Activated CD8-positive, alpha-beta memory T cell treated with anti-CD3 and anti-CD28 coated beads, Interleukin-2, amount 50 U/mL, for 48 hours (primary cell): Measurements from ENCODE around the gene SPOCD1.

Experiments
- DNase-seq: peaks from one replicate; pipeline ENCODE4 v3.0.0-alpha.2; 2020

SPOCD1 gene

DNA sequence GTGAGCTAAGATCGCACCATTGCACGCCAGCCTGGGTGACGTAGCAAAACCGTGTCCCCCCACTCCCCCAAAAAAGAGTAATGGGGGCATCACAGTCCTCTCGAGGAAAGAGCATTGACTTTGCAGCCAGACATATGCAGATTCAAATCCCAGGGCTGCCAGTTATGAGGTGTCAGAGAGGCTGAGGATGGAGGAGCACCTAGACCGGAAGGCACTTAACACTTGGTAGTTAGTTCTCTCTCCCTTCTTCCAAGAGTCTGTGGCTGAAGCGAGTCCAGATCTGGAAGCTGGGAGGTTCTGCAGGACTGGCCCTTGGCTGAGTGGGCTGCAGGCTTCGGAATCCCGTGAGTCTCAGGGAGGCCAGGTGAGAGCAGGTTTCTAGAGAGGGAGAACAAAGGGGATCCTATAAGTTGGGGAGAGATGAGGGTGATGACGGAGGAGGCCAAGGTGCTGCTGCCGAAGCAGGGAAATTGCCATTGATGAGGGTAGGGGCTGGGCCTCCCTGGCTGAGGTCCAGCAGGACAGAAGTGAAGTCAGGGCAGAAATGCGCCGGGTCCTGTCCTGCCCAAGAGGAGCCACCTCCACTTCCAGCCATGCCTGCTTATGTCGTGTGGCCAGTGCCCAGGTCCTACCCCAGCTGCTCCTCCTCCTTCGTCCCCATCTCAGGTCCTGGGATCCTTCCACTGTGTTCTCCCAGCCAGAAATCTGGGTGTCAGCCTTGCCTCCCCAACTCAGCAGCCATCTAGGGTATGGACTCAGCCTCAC is 13.3 kb upstream of the SPOCD1 start:
- DNase-seq = peak; percentile 50

DNA sequence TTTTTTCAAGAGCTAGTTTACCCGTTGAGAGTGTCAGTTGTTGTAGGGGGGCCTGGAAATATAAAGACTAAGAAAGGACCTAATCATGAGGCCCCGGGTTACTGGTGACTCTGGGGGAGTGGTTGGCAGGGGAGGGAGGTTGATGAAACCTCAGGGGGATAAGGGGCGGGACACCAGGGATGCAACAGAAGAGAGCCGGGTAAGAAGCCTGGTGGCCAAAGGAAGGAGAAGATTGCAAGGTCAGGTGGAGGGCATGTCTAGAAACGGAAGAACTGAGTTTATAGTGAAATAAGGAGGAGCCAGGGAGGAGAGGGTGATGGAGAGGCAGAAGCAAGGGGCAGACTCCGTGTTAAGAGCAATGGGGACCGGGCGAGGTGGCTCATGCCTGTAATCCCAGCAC is 12.5 kb upstream of the SPOCD1 start:
- DNase-seq = peak; percentile 47

DNA sequence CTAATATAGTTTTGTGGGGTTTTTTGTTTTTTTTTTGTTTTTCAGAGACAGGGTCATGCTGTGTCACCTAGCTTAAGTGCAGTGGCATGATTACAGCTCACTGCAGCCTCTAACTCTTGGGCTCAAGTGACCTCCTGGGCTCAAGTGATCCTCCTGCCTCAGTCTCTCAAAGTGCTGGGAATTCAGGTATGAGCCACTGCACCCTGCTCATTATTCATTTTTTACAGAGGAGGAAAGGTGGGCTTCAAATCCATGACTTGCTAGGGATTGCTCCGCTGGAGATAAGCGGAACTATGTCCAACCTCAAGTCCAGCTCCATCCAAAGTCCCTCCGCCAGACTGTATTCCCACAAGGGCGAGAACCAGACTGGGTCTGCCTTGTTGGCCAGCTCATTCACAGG is 8.0 kb upstream of the SPOCD1 start:
- peak; percentile 36 for DNase-seq

DNA sequence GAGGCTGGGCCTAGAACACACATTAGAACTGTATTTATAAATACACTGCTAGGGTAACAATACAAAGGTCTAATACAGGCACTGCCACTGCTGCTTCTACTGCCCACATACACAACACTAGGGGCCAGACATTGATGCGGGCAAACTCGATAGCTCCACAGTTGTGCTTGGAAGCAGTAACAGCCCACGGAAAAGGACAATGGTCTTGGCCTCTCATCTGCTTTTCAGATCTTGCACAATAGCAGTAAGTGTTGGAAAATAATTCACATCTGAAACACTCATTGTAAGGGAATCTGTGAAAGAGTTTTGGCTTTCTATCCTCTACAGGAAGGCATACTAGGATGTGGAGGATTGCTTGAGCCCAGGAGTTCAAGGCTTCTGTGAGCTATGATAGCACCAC is 6.9 kb upstream of the SPOCD1 start:
- DNase-seq = peak; percentile 23

DNA sequence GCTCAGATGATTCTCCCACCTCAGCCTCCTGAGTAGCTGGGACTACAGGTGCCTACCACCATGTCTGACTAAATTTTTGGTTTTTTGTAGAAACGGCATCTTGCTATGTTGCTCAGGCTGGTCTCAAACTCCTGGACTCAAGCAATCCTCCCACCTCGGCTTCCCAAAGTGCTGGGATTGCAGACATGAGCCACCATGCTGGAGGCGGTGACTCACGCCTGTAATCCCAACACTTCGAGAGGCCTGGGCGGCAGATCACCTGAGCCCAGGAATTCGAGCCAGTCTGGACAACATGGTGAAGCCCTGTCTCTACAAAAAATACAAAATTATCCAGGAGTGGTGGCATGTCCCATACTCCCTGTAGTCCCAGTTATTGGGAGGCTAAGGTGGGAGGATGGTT is 4.4 kb upstream of the SPOCD1 start:
- DNase-seq = peak; percentile 3

DNA sequence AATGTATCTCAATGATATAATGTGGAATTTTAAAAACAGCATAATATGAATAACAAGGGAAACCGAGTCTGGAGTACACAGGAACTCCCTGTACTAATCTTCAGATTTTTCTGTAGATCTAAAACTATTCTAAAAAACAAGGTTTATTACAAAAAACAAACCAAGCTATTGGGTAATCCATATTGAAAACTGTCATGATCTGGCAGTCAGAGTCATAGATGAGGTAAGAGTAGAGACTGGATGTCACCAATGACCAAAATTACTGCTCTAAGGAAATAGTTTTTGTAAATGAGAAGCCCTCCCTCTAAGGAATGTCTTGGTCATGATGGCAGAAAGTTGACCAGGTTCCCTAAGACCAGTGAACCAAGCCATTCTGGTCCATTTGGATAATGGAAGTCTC is 2.4 kb upstream of the SPOCD1 start:
- no peak for DNase-seq

DNA sequence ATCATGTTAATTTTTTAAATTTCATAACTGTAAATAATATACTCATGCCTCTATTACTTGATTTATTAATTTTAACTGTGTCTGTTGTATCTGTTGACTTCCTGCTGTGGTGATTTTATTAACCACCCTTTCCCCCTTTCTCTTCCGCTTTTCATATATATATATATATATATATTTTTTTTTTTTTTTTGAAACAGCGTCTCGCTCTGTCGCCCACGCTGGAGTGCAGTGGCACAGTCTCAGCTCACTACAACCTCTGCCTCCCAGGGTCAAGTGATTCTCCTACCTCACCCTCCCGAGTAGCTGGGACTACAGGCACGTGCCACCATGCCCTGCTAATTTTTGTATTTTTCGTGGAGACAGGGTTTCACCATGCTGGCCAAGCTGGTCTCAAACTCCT is 1.1 kb upstream of the SPOCD1 start:
- peak; percentile 35 for DNase-seq

DNA sequence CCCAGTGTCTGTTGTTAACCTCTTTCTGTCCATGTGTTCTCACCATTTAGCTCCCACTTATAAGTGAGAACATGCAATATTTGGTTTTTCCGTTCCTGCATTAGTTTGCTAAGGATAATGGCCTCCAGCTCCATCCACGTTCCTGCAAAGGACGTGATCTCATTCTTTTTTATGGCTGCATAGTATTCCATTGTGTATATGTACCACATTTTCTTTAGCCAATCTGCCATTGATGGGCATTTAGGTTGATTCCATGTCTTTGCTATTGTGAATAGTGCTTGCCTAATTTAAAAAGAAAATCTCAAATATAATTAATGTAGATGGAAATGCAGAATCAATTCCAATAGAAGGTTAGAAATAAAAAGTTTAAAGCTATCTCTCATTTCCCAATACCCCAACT is 679 bp upstream of the SPOCD1 start:
- DNase-seq = peak; percentile 18

DNA sequence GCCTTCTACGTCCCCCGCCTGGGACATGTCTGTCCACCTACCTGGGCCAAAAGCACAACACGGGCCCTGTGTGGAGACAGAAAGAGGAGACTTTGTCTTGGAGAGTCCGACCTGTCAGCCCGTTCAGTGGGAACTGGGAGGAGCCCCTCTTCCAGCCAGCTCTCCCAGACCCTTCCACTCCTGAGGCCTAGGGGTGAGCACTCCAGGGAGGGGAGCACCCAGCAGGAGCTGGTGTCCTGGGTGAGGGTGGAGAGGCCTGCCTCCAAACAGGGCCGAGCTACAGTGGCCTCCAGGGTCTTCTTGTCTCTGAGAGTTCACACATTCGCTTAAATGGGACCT is 546 bp downstream of the SPOCD1 start:
- DNase-seq = peak; percentile 52

DNA sequence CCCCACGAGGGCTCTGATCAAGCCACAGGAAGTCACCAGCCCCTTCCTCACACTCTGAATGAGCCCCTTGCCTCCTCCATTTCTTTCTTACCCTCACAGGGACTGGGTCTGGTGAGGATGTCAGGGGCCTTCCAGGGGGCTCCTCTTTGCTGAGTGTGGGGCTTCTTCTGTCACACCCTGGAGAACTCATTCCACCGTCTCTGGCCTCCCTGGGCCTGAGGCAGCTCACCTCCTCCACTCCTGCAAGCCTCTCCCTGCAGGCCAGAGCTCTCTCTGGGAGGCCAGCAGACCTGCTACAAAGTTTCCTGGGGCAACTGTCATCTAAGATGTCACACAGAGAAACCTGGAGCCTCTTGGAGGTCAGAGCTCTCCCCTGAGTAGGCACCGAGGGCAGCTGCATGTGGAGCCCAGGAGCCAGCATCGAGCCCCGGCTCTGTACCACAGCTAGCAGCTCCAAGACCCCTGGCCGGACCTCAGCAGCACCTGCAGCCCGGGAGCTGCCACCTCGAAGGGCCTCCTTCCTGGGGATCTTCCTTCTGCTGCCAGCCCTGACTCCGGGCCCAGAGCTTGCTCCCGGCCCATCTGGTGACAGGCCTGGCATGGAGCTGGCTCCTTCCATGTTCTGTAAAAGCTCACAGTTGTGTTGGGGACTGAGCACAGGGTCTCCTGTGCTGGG is 1.1 kb downstream of the SPOCD1 start:
- peak; percentile 45 for DNase-seq

DNA sequence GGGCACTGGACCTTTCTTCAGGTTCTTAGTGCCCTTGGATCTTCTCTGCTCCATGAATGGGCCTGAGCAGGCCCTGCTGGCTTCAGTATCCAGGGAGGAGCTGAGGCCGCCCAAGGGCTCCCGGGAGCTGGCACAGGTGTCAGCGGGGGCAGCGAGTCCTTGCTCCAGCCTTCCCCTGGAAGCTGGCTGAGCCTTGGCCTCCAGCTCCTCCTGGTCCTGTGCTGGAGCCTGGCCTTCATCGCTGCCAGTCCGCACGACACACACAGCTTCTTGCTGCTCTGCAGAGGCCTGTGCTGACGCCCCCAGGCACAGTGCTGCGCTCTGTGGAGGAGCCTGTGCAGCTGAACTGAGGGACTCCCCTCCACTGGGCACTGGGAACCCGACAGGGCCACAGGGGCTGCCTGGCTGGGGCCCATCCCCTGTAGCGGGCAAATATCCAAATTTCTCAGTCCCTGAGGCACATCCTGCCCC is 1.7 kb downstream of the SPOCD1 start:
- DNase-seq = peak; percentile 47

DNA sequence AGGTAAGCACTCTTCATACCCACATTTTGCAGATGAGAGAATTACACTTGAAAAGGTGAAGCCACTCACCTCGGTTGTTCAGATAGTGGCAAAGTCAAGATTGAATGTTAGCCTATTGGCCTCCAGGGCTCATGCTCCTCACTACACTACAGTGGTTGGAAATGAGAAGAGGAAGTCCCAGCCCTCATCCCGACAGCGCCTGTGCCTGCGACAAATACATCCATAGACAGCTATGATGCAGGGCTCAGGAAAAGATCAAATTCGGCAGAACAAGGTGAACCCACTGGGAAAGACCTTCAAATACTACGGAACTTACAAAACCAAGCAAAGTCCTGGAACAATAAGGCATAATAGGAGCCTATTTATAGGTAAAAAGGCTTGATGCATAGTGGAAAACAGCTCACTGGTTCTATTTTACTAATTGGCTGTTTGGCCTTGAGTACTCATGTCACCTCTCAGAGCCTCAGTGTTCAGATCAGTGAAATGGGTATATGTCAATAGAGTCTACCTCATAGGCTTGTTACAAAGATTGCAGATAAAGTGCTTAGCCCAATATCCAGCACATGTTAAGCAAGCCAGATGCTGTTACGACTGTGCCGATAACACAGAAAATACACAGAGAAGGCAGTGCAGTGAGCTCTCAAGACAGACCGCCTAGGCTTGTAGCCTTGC is 3.5 kb downstream of the SPOCD1 start:
- peak; percentile 44 for DNase-seq

DNA sequence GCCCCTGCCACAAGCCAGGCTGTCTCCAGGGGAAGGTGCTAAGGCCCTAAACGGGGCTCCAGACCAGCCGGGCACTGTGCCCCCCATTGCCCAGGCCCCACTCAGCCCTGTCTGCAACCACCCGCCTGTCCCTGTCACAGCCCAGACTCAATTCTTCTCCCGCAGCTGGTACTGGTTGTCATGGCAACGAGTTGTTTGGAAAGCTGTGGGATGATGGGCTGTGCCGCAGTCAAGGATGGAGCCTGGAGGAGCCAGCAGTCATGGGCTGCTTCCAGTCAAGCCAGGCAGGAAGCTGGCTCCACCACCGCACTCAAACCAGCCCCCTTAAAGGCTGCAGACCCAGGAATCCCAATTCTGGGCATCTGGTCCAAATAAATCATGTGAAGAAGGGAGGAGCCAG is 4.2 kb downstream of the SPOCD1 start:
- DNase-seq = peak; percentile 43

DNA sequence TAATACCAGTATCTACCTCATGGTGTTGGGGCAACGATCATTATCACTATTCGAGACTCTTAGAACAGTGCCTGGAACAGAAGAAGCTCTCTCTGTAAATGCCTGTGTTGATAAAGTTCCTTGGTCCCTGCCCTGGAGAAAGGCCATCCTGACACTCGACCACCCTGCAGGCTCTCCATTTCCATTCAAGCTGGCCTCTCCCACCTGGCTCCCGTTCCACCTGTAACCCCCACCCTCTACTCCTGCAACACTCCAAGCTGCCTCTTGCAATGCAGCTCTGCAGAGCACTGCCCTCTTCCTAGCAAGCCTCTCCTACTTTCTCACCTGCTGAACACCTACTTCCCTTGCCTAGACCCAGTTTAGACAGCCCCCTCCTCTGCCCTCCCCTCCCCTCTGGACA is 6.1 kb downstream of the SPOCD1 start:
- DNase-seq = peak; percentile 38

DNA sequence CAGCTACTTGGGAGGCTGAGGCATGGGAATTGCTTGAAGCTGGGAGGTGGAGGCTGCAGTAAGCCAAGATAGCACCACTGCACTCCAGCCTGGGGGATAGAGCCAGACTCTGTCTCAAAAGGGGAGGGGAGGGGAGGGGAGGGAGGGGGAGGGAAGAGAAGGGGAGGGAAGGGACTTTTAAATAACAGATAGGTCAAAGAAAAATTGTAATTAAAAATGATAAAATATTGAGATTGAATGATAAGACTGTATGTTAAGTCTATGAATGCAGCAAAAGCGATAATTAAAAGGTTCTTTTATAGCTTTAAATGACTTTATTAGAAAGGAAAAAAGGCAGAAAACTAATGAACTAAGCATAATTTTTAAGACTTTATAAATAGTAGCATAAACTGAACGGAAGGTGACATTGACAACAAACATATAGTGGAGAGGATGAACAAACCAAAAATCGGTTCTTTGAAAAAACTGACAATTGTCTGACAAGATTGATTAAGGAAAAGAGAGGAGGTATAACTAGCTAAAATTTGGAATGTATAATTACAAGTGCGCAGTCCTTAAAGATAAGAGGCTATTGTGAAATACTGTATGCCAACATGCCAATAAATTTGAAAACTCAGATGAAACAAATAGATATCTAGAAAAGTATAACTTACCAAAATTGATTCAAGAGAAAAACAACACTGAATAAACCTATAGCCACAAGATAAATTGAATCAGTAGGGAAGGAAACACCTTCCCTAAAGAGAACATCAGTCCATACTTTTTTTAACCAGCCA is 8.4 kb downstream of the SPOCD1 start:
- DNase-seq = no peak

DNA sequence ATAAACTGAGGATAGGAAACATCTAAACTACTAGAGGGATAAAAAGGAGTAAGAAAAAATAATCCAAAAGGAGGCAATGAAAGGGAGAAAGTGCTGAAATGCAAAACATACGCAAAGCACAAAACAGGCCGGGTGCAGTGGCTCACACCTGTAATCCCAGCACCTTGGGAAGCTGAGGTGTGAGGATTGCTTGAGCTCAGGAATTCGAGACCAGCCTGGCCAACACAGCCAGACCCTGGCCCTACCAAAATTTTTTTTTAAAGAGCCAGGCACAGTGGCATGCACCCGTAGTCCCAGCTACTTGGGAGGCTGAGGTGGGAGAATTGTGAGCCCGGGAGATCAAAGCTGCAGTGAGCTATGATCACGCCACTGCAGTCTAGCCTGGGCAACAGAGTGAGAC is 10.5 kb downstream of the SPOCD1 start:
- peak; percentile 17 for DNase-seq

DNA sequence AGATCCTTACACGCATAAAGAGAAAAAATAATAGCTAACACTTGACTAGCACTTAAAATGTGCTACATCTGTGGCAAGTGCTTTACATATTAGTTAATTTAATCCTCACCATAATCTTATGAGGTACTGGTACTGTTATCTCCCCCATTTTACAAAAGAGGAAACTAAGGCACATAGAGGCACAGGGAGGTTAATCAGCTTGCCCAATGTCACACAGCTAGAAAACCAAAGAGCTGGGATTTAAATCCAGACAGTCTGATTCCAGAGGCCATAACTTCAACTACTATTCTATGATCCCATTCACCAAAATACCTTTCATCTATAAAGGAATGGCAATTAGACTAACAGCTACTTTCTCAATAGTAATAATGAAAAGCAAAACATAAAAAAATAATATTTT is 11.7 kb downstream of the SPOCD1 start:
- peak; percentile 4 for DNase-seq

DNA sequence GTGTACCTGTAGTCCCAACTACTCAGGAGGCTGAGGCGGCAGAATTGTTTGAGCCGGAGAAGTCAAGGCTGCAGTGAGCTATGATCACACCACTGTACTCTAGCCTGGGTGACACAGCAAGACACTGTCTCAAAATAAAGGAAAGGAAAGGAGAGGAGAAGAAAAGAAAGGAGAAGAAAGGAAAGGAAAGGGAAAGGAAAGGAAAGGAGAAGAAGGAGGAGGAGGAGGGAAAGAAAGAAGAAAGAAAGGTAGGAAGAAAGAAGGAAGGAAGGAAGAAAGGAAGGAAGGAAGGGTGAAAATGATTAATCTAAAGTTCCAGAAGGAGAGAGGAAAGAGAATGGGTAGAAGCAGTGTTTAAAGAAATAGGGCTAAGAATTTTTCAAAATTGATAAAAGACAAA is 12.2 kb downstream of the SPOCD1 start:
- no peak for DNase-seq

DNA sequence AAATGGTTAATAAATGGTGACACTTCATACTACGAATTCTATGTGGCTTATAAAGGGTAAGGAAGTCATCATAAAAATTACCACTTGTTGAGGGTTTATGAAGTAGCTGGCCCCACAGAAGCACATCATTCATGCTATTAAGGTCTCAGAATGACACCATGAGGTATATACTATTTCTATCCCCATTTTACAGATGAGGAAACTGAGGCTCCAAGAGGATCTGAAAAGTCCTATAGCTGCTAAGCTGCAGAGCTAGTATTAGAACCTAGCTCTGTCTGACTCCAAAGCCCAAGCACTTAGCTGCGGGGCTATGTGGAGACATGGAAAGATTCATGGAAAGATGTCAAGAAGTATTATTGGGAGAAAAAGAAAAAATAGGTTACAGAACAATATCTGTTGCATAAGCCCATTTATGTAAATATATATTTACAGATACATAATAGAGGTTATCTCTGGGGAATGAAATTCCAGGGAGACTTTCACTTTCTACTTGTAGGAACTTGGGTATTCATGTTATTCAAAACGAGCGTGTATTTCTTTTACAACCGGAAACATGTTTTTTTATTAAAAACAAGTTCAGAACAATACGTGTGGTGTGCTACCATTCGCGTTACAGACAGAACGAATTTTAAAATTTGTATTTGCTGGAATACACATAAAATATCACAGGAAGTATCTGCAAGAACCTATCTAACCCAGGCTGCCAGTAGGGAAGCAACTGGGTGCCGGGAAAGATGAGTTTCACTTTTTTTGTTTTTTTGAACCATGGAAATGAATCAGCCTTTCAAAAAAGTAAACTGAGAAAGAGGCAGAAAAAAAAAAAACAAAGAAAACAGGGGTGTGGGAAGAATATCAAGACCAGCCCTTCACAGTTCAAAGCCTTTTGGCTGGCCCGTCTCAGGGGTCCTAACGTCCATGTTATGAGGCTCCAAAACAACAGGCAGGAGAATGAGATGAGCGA is 13.4 kb downstream of the SPOCD1 start:
- peak; percentile 22 for DNase-seq

DNA sequence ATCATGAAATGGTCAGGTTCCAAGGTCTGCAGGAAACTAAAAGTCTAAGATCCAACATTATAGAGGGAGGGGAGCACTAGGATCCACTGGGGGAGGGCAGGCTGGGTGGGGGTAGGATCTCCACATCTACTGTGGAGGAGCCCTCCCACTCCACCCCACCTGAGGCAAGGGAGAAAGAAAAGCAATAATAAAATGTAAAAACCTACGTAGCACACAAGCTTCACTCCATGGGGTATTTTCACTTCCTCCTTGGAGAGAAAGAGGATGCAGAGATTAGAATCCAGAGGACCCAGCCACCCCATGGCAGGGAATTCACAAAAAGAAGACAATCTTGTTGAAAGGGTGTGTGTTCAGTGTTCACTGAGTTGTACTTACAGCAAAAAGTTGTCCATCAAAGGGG is 14.4 kb downstream of the SPOCD1 start:
- DNase-seq = peak; percentile 26

DNA sequence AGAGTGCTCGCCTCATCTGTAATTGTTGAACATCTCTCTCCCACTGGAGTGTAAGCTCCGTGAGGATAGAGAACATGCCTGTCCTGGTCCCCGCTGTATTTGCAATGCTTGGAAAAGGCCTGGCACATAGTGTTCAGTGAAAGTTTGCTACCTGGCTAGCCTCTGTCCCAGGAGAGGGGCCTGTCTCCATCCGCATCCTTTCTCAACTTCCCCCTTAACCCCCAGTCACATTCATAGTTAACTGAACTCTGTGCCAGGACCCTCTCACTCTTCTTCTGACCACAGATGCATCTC is 15.2 kb downstream of the SPOCD1 start:
- no peak for DNase-seq
